Stomach (tissue), 9 donors: ENCODE measurements around the gene KANSL1. TPM values are rescaled to one million over a fixed set of nuclear protein-coding genes. Genes with fewer than 3 reads are reported as not detected.

ENCODE experiments used
- DNase-seq, 2 donors: peaks; one replicate each; pipeline versions ENCODE4 v3.0.0 to v3.0.0-alpha.2; 2013 to 2019
- H3K27ac ChIP-seq, 5 donors: fragments of 200-600 bp in 4 of 5; sonication (generic) in 4 of 5; one replicate each; pipeline ENCODE4 v1.5.1; 2013 to 2019; ENCODE audit warnings: mild to moderate bottlenecking in 1 of 5, moderate library complexity in 1 of 5
- H3K27me3 ChIP-seq, 3 donors: fragments of 200-600 bp; sonication (generic); one replicate each; pipeline ENCODE4 v1.5.1; 2017 to 2019; ENCODE audit warnings: mixed run types in 1 of 3
- H3K36me3 ChIP-seq, 4 donors: fragments of 200-600 bp; sonication (generic); 1 replicate in 3 of 4; 2 replicates in 1 of 4; pipeline ENCODE4 v1.5.1; 2016 to 2019
- H3K4me1 ChIP-seq, 4 donors: fragments of 200-600 bp; sonication (generic); one replicate each; pipeline ENCODE4 v1.5.1; 2016 to 2019
- H3K4me3 ChIP-seq, 4 donors: fragments of 200-600 bp; sonication (generic) in 3 of 4; one replicate each; pipeline ENCODE4 v1.5.1; 2016 to 2019; ENCODE audit warnings: mild to moderate bottlenecking in 1 of 4
- H3K9me3 ChIP-seq, 4 donors: fragments of 200-600 bp; sonication (generic); one replicate each; pipeline ENCODE4 v1.5.1; 2016 to 2019
- EP300 ChIP-seq: sonication (generic); formaldehyde crosslinking; IDR thresholded peaks from one replicate; pipeline ENCODE4 v1.6.1; 2017; ENCODE audit warnings: antibody characterized with exemption
- POLR2A ChIP-seq, 4 donors: fragments of 450-650 bp; IDR thresholded peaks; one replicate each; pipeline ENCODE4 v1.6.1; 2016; ENCODE audit warnings: antibody characterized with exemption in 4 of 4, control low read depth in 2 of 4, mild to moderate bottlenecking in 1 of 4, moderate library complexity in 1 of 4
- POLR2AphosphoS5 ChIP-seq, 3 donors: sonication (generic); formaldehyde crosslinking; IDR thresholded peaks; one replicate each; pipeline ENCODE4 v1.6.1; 2016; ENCODE audit warnings: antibody characterized with exemption in 3 of 3
- WGBS, 5 donors: extraction: QIAGEN DNeasy Blood & Tissue Kit in 3 of 5; methylation state at CpG; one replicate each; pipeline versions ENCODE4 v1.1.5 to v1.1.7; 2013 to 2018; 5-methylcytosine and 5-hydroxymethylcytosine counted together
- intact Hi-C: fragments of 100-400 bp; cut with DNase I; formaldehyde crosslinking; loops from one replicate; pipeline ENCODE4 v1.15.1; 2023; ENCODE audit warnings: low total_unique reads
- polyA plus RNA-seq, 3 donors: library from polyadenylated mRNA; stranded (reverse); fragments of 200-250 nt; gene quantifications; one replicate each; pipeline ENCODE4 v1.2.3, GENCODE V29; 2013
- total RNA-seq, 5 donors: library from RNA; depleted of rRNA; stranded (reverse); fragments of >200 nt; gene quantifications; one replicate each; pipeline versions ENCODE4 v1.1.0 to v1.2.3, GENCODE V29; 2014 to 2016
- TF ChIP-seq, protein P1 (sequence below), 7 experiments: fragments of 450-650 bp in 4 of 7; fragments of 200-600 bp in 3 of 7; sonication (generic) in 3 of 7; IDR thresholded peaks; one replicate each; pipeline ENCODE4 v1.5.1; 2016 to 2019; ENCODE audit warnings: antibody characterized with exemption in 7 of 7, control low read depth in 2 of 7, mild to moderate bottlenecking in 1 of 7
- donor health status: healthy with polysubstance abuse.
- donor health status: Bipolar disorder and iron deficiency.
- donor health status: healthy.

KANSL1 gene
- total and polyA plus RNA-seq, 8 donors, result 9.2 to 288 (median 127) TPM

DNA sequence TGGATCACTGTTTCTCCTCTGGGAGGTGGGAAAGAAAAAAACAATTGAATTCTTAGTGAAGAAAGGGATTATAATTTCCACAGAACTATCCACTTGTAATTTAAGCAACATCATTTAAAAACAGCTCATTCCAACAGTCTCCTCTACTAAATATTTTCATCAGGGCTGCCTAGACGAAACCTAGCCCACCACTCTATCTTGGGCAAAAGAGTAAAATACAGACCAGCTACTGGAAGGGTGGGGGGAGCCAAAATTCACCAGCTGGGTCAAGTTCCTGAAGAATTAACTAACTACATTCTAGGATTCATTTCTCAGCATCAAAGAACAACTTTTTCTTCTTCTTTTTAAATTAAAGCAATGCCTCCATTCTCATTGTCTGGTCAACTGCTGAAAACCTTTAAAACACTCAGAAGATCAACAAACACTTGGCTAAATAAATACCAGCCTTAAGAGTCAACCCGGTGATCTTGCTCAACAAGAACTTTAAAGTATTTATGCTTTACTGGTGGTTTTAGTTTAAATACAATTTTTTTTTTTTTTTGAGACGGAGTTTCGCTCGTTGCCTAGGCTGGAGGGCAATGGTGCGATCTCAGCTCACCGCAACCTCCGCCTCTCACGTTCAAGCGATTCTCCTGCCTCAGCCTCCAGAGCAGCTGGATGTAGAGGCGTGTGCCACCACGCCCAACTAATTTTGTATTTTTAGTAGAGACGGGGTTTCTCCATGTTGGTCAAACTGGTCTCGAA is 25.2 kb downstream of the KANSL1 start:
- no peaks in the 10 kb centered on the region for H3K27me3 ChIP-seq
- TF ChIP-seq POLR2AphosphoS5 (IDR thresholded peaks at IDR 0.05) (no peak), POLR2A (IDR thresholded peaks at IDR 0.05) (no peak), EP300 (no peak)
- TF ChIP-seq, protein P1, sequence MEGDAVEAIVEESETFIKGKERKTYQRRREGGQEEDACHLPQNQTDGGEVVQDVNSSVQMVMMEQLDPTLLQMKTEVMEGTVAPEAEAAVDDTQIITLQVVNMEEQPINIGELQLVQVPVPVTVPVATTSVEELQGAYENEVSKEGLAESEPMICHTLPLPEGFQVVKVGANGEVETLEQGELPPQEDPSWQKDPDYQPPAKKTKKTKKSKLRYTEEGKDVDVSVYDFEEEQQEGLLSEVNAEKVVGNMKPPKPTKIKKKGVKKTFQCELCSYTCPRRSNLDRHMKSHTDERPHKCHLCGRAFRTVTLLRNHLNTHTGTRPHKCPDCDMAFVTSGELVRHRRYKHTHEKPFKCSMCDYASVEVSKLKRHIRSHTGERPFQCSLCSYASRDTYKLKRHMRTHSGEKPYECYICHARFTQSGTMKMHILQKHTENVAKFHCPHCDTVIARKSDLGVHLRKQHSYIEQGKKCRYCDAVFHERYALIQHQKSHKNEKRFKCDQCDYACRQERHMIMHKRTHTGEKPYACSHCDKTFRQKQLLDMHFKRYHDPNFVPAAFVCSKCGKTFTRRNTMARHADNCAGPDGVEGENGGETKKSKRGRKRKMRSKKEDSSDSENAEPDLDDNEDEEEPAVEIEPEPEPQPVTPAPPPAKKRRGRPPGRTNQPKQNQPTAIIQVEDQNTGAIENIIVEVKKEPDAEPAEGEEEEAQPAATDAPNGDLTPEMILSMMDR (IDR thresholded peaks at IDR 0.05), result no peak
- no peak overlapping the region for H3K4me3 ChIP-seq
- intact Hi-C loops, result no loop called here
- H3K4me1 ChIP-seq, result peaks cover 44 to 98% (median 71%) of the 10 kb centered on the region in 4 donors
- H3K9me3 ChIP-seq, result no peaks in the 10 kb centered on the region
- peaks cover 15 to 37% (median 32%) of the 10 kb centered on the region in 4 donors for H3K36me3 ChIP-seq
- no peak overlapping the region for H3K27ac ChIP-seq
- 76 to 85% (median 82%) methylated on average over 14 of the region's 14 CpGs for WGBS, 5 donors
- no peak for DNase-seq

DNA sequence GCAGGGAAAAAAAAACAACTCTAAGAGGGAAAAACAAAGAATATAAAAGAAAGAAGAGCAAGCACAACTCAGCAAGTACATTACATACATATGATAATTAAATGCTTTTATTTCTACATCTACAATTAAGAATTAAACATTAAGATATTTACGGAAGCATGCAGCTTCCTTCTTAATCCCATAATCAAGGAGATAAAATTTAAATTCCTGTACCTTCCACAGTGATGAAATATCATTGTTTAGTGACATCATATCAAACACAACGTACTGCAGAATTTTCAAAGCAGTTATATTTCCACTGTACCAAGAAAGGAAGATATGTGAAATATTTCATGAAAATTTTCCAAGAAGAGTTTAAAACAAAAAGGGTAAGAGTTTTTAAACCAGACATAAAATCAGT is 26.0 kb downstream of the KANSL1 start:
- no peaks in the 10 kb centered on the region for H3K27me3 ChIP-seq
- H3K9me3 ChIP-seq, result no peaks in the 10 kb centered on the region
- no peak overlapping the region for H3K27ac ChIP-seq
- 41 to 56% (median 51%) methylated on average over 2 of the region's 2 CpGs for WGBS, 5 donors
- TF ChIP-seq POLR2A (IDR thresholded peaks at IDR 0.05) (no peak), POLR2AphosphoS5 (IDR thresholded peaks at IDR 0.05) (no peak), EP300 (no peak)
- TF ChIP-seq, protein P1 (IDR thresholded peaks at IDR 0.05), result no peak
- intact Hi-C loops, result no loop called here
- H3K36me3 ChIP-seq, result peaks cover 15 to 37% (median 32%) of the 10 kb centered on the region in 4 donors
- peaks cover 46 to 98% (median 73%) of the 10 kb centered on the region in 4 donors for H3K4me1 ChIP-seq
- DNase-seq, result no peak
- H3K4me3 ChIP-seq, result no peak overlapping the region

DNA sequence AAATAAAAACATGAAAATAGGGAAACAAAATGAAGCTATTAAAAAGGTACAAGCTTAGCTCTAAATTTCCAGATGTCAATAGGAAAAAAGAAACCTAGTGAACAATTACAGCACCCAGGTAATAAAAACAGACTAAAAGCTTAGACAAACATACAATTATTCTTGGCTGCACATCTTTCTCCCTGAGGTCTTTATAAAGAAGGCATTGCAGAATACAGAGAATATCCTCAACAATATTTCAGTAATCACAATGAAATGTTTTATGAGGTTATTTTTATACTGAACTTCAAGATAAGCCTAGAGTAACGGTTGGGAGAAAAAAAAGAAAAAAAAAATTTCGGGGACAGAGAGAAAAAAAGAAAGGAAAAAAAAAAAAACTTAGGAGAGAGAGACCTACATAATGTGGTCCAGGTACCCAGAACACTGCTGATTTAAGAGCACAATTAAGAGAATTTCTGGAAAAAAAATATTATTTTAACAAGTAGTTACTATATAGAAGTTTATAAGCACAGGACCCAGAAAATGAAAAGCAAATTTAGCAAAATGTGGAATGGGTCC is 26.5 kb downstream of the KANSL1 start:
- no peak overlapping the region for H3K4me3 ChIP-seq
- intact Hi-C loops, result no loop called here
- 29 to 42% (median 38%) methylated on average over 2 of the region's 2 CpGs for WGBS, 5 donors
- TF ChIP-seq EP300 (no peak), POLR2A (IDR thresholded peaks at IDR 0.05) (no peak), POLR2AphosphoS5 (IDR thresholded peaks at IDR 0.05) (no peak)
- TF ChIP-seq, protein P1 (IDR thresholded peaks at IDR 0.05), result no peak
- peaks cover 13 to 34% (median 30%) of the 10 kb centered on the region in 4 donors for H3K36me3 ChIP-seq
- DNase-seq, result no peak
- no peaks in the 10 kb centered on the region for H3K27me3 ChIP-seq
- H3K4me1 ChIP-seq, result peaks cover 46 to 100% (median 74%) of the 10 kb centered on the region in 4 donors
- H3K9me3 ChIP-seq, result no peaks in the 10 kb centered on the region
- no peak overlapping the region for H3K27ac ChIP-seq

DNA sequence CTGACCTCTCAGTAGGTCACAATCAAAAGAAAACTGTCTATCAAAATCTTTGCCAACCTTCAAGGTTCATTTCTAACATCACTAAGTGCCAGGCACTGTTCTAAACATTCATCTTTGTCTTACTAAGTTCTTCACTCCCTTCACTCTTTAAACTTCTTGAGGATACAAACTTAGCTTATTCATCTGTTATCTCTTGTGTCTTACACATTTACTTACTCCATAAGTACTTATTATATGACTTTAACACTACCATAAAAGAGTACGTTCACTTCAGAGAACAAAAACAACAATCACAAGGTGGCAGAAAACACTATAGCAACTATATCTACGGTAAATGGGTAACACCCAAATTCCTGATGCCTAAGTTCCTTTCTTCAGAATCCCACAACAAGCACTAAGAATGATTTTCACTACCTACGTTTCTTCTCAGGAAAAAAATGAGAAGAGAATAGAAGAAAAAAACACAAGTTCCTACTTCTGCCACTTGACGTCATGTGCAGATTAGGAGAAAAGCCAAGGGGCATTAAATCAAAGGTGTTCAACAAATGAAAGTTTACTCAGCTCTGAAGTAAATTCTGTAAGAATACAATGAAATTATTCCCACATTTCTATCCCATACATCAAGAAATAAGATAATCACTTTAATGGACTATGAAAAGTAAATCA is 29.2 kb downstream of the KANSL1 start:
- peak overlapping the region in 1 of 5 donors; percentile 47 for H3K27ac ChIP-seq
- peaks cover 56 to 97% (median 78%) of the 10 kb centered on the region in 4 donors for H3K4me1 ChIP-seq
- peak in 1 of 2 donors; percentile 20 for DNase-seq
- intact Hi-C loops, result no loop called here
- H3K27me3 ChIP-seq, result no peaks in the 10 kb centered on the region
- WGBS, 5 donors, result 27 to 40% (median 32%) methylated on average over 4 of the region's 4 CpGs
- TF ChIP-seq EP300 (no peak), POLR2AphosphoS5 (IDR thresholded peaks at IDR 0.05) (no peak)
- peaks cover 0 to 8% (median 4%) of the 10 kb centered on the region in 4 donors for H3K36me3 ChIP-seq
- no peak overlapping the region for H3K4me3 ChIP-seq
- H3K9me3 ChIP-seq, result no peaks in the 10 kb centered on the region
